Measurements from ENCODE around the gene KLHL14. TPM values are rescaled to one million over a fixed set of nuclear protein-coding genes. Genes with fewer than 3 reads are reported as not detected.

The KLHL14 gene
- total and polyA plus RNA-seq, 2 donors (not counting 3 experiments of a cell fraction or from before 2014, with no cell fraction given): not detected

DNA sequence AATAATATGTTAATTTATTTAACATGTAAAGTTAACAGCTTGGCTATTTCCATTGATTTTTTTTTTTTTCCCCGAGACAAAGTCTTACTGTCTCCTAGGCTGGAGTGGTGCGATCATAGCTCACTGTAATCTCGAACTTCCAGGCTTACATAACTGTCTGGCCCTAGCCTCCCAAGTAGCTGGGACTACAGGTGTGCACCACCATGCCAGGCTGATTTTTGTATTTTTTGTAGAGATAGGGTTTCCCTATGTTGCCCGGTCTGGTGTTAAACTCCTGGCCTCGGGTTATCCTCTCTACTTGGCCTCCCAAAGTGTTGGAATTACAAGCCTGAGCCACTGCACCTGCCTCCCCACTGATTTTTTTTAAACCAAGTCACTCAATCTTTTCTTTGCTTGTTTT, 32.5 kb upstream of the KLHL14 start:
- no peaks in the 10 kb centered on the region for H3K36me3 ChIP-seq (ENCODE audit: control insufficient read depth in 2 of 2, extremely low read depth in 1 of 2, insufficient read depth in 2 of 2, low read length in 2 of 2)
- ChIA-PET POLR2A (no interaction called here), CTCF (interaction anchor here (0.6 kb wide), 1 partner anchor 720 kb away, joined by 3 read pairs; no protein-coding TSS in a partner anchor)
- H4K20me1 ChIP-seq (replicated peaks; ENCODE audit: control insufficient read depth, extremely low read depth, insufficient read depth, low read length): no peaks in the 10 kb centered on the region
- H3K27me3 ChIP-seq (ENCODE audit: control insufficient read depth in 2 of 2, insufficient read depth in 2 of 2, low read length in 2 of 2): no peaks in the 10 kb centered on the region
- no peak overlapping the region for H2AFZ ChIP-seq (ENCODE audit: low read depth, low read length)
- H3K27ac ChIP-seq (ENCODE audit: insufficient read depth, low read depth, low read length): no peak overlapping the region
- no peaks in the 10 kb centered on the region for H3K9me1 ChIP-seq (replicated peaks; ENCODE audit: control insufficient read depth, extremely low read depth, insufficient read depth, low read length)
- no peaks in the 10 kb centered on the region for H3K79me2 ChIP-seq (ENCODE audit: control insufficient read depth, insufficient read depth, low read length)
- dilution Hi-C loops (cut with MboI; ENCODE audit: extremely low pct_ligation_motif_present, low sequenced_read_pairs) (no loop called here), intact Hi-C loops (cut with micrococcal nuclease) (no loop called here)
- H3K9me3 ChIP-seq (replicated peaks; ENCODE audit: control insufficient read depth, insufficient read depth, low read length): no peaks in the 10 kb centered on the region
- TF ChIP-seq MYC (IDR thresholded peaks at IDR 0.05; ENCODE audit: low read depth, low read length) (no peak), POLR2AphosphoS5 (IDR thresholded peaks at IDR 0.05; ENCODE audit: insufficient read depth, low read depth, low read length) (no peak)
- BruUV-seq (replicated peaks): no TSS peak
- no peaks in the 10 kb centered on the region for H3K4me1 ChIP-seq (ENCODE audit: control insufficient read depth, extremely low read depth, insufficient read depth, low read length)
- H3K4me3 ChIP-seq (replicated peaks in 1 of 3; ENCODE audit: insufficient read depth in 1 of 3, low read depth in 1 of 3, low read length in 3 of 3): no peak overlapping the region
- no peak overlapping the region for H3K4me2 ChIP-seq (ENCODE audit: insufficient read depth, low read length)
- no peak overlapping the region for H3K9ac ChIP-seq (replicated peaks; ENCODE audit: extremely low read depth, insufficient read depth, low read length)
- FAIRE-seq (no peak), DNase-seq (ENCODE audit: low read depth, low spot score) (no peak)

DNA sequence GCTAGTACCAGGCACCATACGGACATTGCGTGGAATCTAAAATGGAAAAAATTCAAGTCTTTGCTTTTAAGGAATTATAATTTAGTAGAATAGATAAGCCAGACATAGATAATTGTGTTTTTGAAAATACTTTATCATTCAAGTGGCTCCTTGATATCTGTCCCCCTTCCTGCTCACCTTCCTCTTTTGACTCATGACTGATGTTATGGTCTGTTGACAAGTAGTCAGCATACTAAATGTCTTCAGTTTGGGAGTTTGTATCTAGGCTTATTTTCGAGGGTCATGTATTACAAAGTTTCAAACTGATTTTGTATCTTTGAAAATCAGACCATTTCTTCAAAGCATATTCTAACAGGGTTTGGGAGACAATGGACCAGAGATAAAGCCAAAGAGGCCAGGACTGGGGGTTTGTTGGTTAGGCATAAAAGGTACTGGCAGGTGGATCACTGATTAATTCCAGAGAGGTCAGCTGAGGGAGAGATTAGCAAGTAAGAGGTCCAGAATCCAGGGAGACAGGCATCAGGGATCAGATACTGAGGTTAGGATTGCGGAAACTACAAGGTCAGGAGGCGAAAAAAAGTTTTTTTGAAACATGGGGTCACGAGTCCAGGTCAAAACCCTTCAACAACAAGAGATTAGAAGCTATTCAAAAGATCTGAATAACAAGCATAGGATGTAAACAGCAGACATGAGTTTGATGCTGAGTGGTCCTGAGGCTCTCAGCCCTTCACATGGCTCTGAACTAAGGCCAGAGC, 31.5 kb upstream of the KLHL14 start:
- Histone ChIP-seq H2AFZ (ENCODE audit: low read depth, low read length) (no peak overlapping the region), H3K4me2 (ENCODE audit: insufficient read depth, low read length) (no peak overlapping the region), H3K4me1 (ENCODE audit: control insufficient read depth, extremely low read depth, insufficient read depth, low read length) (no peaks in the 10 kb centered on the region), H3K4me3 (replicated peaks in 1 of 3; ENCODE audit: insufficient read depth in 1 of 3, low read depth in 1 of 3, low read length in 3 of 3) (no peak overlapping the region), H3K27ac (ENCODE audit: insufficient read depth, low read depth, low read length) (no peak overlapping the region), H4K20me1 (replicated peaks; ENCODE audit: control insufficient read depth, extremely low read depth, insufficient read depth, low read length) (no peaks in the 10 kb centered on the region), H3K36me3 (ENCODE audit: control insufficient read depth in 2 of 2, extremely low read depth in 1 of 2, insufficient read depth in 2 of 2, low read length in 2 of 2) (no peaks in the 10 kb centered on the region), H3K27me3 (ENCODE audit: control insufficient read depth in 2 of 2, insufficient read depth in 2 of 2, low read length in 2 of 2) (no peaks in the 10 kb centered on the region), H3K9ac (replicated peaks; ENCODE audit: extremely low read depth, insufficient read depth, low read length) (no peak overlapping the region), H3K9me1 (replicated peaks; ENCODE audit: control insufficient read depth, extremely low read depth, insufficient read depth, low read length) (no peaks in the 10 kb centered on the region), H3K79me2 (ENCODE audit: control insufficient read depth, insufficient read depth, low read length) (no peaks in the 10 kb centered on the region), H3K9me3 (replicated peaks; ENCODE audit: control insufficient read depth, insufficient read depth, low read length) (no peaks in the 10 kb centered on the region)
- DNase-seq (ENCODE audit: low read depth, low spot score): no peak
- dilution Hi-C loops (cut with MboI; ENCODE audit: extremely low pct_ligation_motif_present, low sequenced_read_pairs) (no loop called here), intact Hi-C loops (cut with micrococcal nuclease) (no loop called here)
- no peak for FAIRE-seq
- ChIA-PET POLR2A (no interaction called here), CTCF (no interaction called here)
- no TSS peak for BruUV-seq (replicated peaks)
- TF ChIP-seq GATA2 (IDR thresholded peaks at IDR 0.05; ENCODE audit: insufficient read depth, insufficient read length, low read depth, low read length): no peak
- TF ChIP-seq POLR2A (IDR thresholded peaks at IDR 0.05; ENCODE audit: low read depth, low read length): no peak
- TF ChIP-seq MYC (IDR thresholded peaks at IDR 0.05; ENCODE audit: low read depth, low read length): no peak
- TF ChIP-seq, protein P1, sequence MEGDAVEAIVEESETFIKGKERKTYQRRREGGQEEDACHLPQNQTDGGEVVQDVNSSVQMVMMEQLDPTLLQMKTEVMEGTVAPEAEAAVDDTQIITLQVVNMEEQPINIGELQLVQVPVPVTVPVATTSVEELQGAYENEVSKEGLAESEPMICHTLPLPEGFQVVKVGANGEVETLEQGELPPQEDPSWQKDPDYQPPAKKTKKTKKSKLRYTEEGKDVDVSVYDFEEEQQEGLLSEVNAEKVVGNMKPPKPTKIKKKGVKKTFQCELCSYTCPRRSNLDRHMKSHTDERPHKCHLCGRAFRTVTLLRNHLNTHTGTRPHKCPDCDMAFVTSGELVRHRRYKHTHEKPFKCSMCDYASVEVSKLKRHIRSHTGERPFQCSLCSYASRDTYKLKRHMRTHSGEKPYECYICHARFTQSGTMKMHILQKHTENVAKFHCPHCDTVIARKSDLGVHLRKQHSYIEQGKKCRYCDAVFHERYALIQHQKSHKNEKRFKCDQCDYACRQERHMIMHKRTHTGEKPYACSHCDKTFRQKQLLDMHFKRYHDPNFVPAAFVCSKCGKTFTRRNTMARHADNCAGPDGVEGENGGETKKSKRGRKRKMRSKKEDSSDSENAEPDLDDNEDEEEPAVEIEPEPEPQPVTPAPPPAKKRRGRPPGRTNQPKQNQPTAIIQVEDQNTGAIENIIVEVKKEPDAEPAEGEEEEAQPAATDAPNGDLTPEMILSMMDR (IDR thresholded peaks at IDR 0.05; ENCODE audit: extremely low read depth in 1 of 2, insufficient read depth in 1 of 2, low read depth in 1 of 2, low read length in 2 of 2): no peak
